ENCODE measurements around the gene SPTSSA. TPM values are rescaled to one million over a fixed set of nuclear protein-coding genes. Genes with fewer than 3 reads are reported as not detected.
"Not testable (repeated sequence)": the region's sequence is repeated elsewhere in the genome, so short reads cannot be mapped to it uniquely, and the experiment has no call there.

SPTSSA gene
- total RNA-seq, 1 donor from 2014 or later = 29.9 TPM

- not testable (repeated sequence) for DNase-seq (ENCODE audit: low spot score)
Observed at GRCh38 chr14:34428102-34428466, 34.0 kb downstream of the SPTSSA start.

GRCh38 chr14:34426313-34427295 lies 35.4 kb downstream of the SPTSSA start:
- DNase-seq (ENCODE audit: low spot score) = no peak

- DNase-seq (ENCODE audit: low spot score) = no peak
Observed at GRCh38 chr14:34425095-34425851, 36.8 kb downstream of the SPTSSA start.

GRCh38 chr14:34424488-34424887 lies 37.6 kb downstream of the SPTSSA start:
- DNase-seq (ENCODE audit: low spot score) = no peak

- no peak for DNase-seq (ENCODE audit: low spot score)
Observed at GRCh38 chr14:34423445-34423844, 38.6 kb downstream of the SPTSSA start.

- DNase-seq (ENCODE audit: low spot score) = no peak
Observed at GRCh38 chr14:34420547-34421150, 41.4 kb downstream of the SPTSSA start.

GRCh38 chr14:34409721-34410120 lies 52.3 kb downstream of the SPTSSA start:
- no peak for DNase-seq (ENCODE audit: low spot score)

GRCh38 chr14:34407951-34408350 lies 54.1 kb downstream of the SPTSSA start:
- DNase-seq (ENCODE audit: low spot score) = no peak

GRCh38 chr14:34404416-34404815 lies 57.6 kb downstream of the SPTSSA start:
- DNase-seq (ENCODE audit: low spot score) = no peak

- no peak for DNase-seq (ENCODE audit: low spot score)
Observed at GRCh38 chr14:34403646-34404045, 58.4 kb downstream of the SPTSSA start.

- DNase-seq (ENCODE audit: low spot score) = no peak
Observed at GRCh38 chr14:34398024-34398423, 64.0 kb downstream of the SPTSSA start.

- DNase-seq (ENCODE audit: low spot score) = no peak
Observed at GRCh38 chr14:34387974-34388516, 74.0 kb downstream of the SPTSSA start.

GRCh38 chr14:34386865-34387485 lies 75.1 kb downstream of the SPTSSA start:
- no peak for DNase-seq (ENCODE audit: low spot score)

- not testable (repeated sequence) for DNase-seq (ENCODE audit: low spot score)
Observed at GRCh38 chr14:34385881-34386280, 76.2 kb downstream of the SPTSSA start.

GRCh38 chr14:34383839-34384238 lies 78.2 kb downstream of the SPTSSA start:
- DNase-seq (ENCODE audit: low spot score) = no peak

Other genes starting within 250 kb of the SPTSSA start
- gene EAPP, start 77.5 kb upstream of the SPTSSA start, total RNA-seq (ENCODE audit: insufficient read depth, low replicate concordance) = 27.0 TPM
- 129 TPM for gene SNX6, start 167.9 kb upstream of the SPTSSA start, total RNA-seq (ENCODE audit: insufficient read depth, low replicate concordance)

Measured in umbilical cord (tissue), 2 donors.